Measurements from ENCODE around the gene CLCN3.

CLCN3 gene

GRCh38 chr4:169758401-169758962, 138.1 kb downstream of the CLCN3 start:
- H3K4me3 ChIP-seq (ENCODE audit: low read depth, low read length) = no peak overlapping the region
- TF ChIP-seq MAX (IDR thresholded peaks at IDR 0.05; ENCODE audit: low read depth, low read length) (no peak), CTCF (IDR thresholded peaks at IDR 0.05; ENCODE audit: low read depth, low read length) (no peak), MYC (IDR thresholded peaks at IDR 0.05; ENCODE audit: low read depth, low read length) (no peak), POLR2A (IDR thresholded peaks at IDR 0.05; ENCODE audit: extremely low read depth, insufficient read length) (no peak)
- DNase-seq (ENCODE audit: low read depth) = no peak

GRCh38 chr4:169761846-169762245, 141.5 kb downstream of the CLCN3 start:
- H3K4me3 ChIP-seq (ENCODE audit: low read depth, low read length) = no peak overlapping the region
- no peak for TF ChIP-seq CTCF (IDR thresholded peaks at IDR 0.05; ENCODE audit: low read depth, low read length)
- TF ChIP-seq POLR2A (IDR thresholded peaks at IDR 0.05; ENCODE audit: extremely low read depth, insufficient read length) = no peak
- no peak for TF ChIP-seq MAX (IDR thresholded peaks at IDR 0.05; ENCODE audit: low read depth, low read length)
- no peak for TF ChIP-seq MYC (IDR thresholded peaks at IDR 0.05; ENCODE audit: low read depth, low read length)
- no peak for DNase-seq (ENCODE audit: low read depth)

- no peak for DNase-seq (ENCODE audit: low read depth)
- no peak overlapping the region for H3K4me3 ChIP-seq (ENCODE audit: low read depth, low read length)
- no peak for TF ChIP-seq POLR2A (IDR thresholded peaks at IDR 0.05; ENCODE audit: extremely low read depth, insufficient read length)
- no peak for TF ChIP-seq MAX (IDR thresholded peaks at IDR 0.05; ENCODE audit: low read depth, low read length)
- TF ChIP-seq MYC (IDR thresholded peaks at IDR 0.05; ENCODE audit: low read depth, low read length) = no peak
- no peak for TF ChIP-seq CTCF (IDR thresholded peaks at IDR 0.05; ENCODE audit: low read depth, low read length)
Observed at GRCh38 chr4:169765835-169766234, 145.5 kb downstream of the CLCN3 start.

- no peak overlapping the region for H3K4me3 ChIP-seq (ENCODE audit: low read depth, low read length)
- no peak for DNase-seq (ENCODE audit: low read depth)
- TF ChIP-seq CTCF (IDR thresholded peaks at IDR 0.05; ENCODE audit: low read depth, low read length) = no peak
- no peak for TF ChIP-seq POLR2A (IDR thresholded peaks at IDR 0.05; ENCODE audit: extremely low read depth, insufficient read length)
- no peak for TF ChIP-seq MAX (IDR thresholded peaks at IDR 0.05; ENCODE audit: low read depth, low read length)
- TF ChIP-seq MYC (IDR thresholded peaks at IDR 0.05; ENCODE audit: low read depth, low read length) = no peak
Observed at GRCh38 chr4:169766741-169767140, 146.4 kb downstream of the CLCN3 start.

- TF ChIP-seq CTCF (IDR thresholded peaks at IDR 0.05; ENCODE audit: low read depth, low read length) = no peak
- TF ChIP-seq POLR2A (IDR thresholded peaks at IDR 0.05; ENCODE audit: extremely low read depth, insufficient read length) = no peak
- TF ChIP-seq MAX (IDR thresholded peaks at IDR 0.05; ENCODE audit: low read depth, low read length) = no peak
- TF ChIP-seq MYC (IDR thresholded peaks at IDR 0.05; ENCODE audit: low read depth, low read length) = no peak
- no peak for DNase-seq (ENCODE audit: low read depth)
- no peak overlapping the region for H3K4me3 ChIP-seq (ENCODE audit: low read depth, low read length)
Observed at GRCh38 chr4:169768385-169768784, 148.0 kb downstream of the CLCN3 start.

Data from NB4 (cell line).